ENCODE data around the gene ARSG.
"Not testable (repeated sequence)": the region's sequence is repeated elsewhere in the genome, so short reads cannot be mapped to it uniquely, and the experiment has no call there.

Gene ARSG

DNA sequence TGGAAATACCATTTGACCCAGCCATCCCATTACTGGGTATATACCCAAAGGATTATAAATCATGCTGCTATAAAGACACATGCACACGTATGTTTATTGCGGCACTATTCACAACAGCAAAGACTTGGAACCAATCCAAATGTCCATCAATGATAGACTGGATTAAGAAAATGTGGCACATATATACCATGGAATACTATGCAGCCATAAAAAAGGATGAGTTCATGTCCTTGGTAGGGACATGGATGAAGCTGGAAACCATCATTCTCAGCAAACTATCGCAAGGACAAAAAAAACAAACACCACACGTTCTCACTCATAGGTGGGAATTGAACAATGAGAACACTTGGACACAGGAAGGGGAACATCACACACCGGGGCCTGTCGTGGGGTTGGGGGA is 9.3 kb upstream of the ARSG start:
- DNase-seq: not testable (repeated sequence)

- peak; percentile 17 for DNase-seq
Measured at GRCh38 chr17:68288375-68288774, 2.9 kb upstream of the ARSG start.

GRCh38 chr17:68288804-68289203 is 2.5 kb upstream of the ARSG start:
- peak; percentile 34 for DNase-seq

GRCh38 chr17:68289473-68289872 is 1.8 kb upstream of the ARSG start:
- DNase-seq: no peak

GRCh38 chr17:68289936-68290267 is 1.4 kb upstream of the ARSG start:
- no peak for DNase-seq

- peak; percentile 62 for DNase-seq
Measured at GRCh38 chr17:68290268-68290954, 884 bp upstream of the ARSG start.

DNA sequence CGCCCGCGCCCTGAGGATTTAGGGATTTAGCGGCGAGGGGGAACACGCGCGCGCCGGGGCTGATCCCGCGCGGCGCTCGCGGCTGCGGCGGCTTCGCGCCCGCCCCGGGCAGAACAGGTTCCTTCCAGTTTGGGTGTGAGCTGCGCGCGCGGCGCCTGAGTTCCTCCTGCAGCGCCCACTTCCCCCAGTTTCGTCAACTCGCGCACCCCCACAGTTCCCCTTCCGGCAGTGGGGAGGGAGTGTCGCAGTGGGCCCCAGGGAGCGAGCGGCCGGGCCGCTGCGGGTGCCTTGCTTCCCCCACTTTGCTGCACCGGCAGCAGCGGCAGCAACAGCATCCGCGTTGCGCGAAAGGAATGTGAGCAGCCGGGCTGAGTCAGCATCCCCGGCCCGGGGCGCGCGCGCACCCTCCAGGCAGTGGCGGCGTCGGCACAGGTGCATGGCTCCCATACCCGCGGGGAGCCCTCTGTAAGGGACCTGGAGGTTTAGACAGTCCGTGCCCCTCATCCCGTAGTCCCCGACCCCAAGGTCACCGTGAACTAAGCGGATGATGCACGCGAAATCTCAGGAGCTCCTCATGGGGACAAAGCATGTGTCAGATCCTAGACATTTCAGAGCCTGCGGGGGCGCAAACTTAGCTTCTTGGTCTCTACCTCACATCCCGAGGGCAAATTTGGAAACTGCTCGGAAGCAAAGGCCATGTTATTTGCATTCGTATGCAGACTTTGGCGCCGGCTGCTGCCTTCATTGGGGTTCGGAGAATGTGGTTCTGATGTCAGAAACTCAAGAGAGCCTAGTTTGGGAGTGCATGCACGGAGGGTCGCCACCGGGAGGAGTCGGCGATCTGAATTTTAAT is 767 bp downstream of the ARSG start:
- peak; percentile 95 for DNase-seq

- no peak for DNase-seq
Measured at GRCh38 chr17:68292689-68293040, 1.4 kb downstream of the ARSG start.

DNA sequence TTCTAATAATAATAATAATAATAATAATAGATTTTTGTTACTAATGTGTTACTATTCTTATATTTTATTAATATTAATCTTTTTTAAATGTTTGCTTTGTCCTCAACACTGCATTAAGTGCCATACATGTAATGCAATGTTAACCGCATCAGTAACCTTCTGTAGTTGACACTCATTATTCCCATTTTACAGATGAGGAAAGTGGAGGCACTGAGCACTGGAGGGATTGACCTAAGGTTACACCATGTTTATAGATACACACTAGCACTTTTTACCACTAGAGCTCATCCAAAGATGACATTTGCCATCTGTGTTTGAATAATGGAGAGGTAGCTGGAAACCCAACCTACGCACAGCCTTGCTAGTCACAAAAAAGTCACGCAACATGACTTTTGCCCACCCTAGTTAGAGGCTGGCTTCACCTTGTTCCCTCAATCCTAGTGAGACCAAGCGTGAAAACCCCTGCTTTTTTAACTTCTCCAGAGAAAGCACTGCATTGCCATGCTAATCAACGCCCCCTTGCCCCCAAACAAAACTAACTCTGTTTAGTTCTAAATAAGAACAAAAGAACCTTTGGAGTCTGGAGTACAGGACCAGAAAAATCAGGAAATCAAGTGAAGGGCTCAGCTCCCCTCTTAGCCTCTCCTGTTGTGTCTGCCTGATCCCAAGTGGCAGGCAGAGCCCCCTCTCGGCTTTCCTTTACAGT is 2.3 kb downstream of the ARSG start:
- no peak for DNase-seq

- no peak for DNase-seq
Measured at GRCh38 chr17:68294196-68294555, 2.9 kb downstream of the ARSG start.

GRCh38 chr17:68294617-68295016 is 3.3 kb downstream of the ARSG start:
- DNase-seq: no peak

DNA sequence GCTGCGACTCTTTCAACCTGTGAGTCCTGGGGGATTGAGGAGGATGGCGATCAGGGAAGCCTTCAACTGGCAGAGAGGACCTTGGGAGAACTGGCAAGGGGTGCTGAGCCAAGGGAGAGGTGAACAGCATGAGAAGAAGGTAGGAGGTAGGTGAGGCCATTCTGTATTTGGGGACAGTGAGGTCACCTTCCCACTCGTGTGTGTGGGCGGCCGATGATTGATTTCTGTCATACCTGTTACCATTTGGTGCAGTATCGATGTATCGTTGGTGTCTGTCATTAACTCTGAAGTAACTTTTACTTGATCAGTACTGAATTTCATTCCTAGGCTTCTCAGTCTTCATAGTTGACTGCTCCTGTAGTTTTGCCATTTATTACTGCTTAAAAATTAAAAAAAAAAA is 3.8 kb downstream of the ARSG start:
- no peak for DNase-seq

DNA sequence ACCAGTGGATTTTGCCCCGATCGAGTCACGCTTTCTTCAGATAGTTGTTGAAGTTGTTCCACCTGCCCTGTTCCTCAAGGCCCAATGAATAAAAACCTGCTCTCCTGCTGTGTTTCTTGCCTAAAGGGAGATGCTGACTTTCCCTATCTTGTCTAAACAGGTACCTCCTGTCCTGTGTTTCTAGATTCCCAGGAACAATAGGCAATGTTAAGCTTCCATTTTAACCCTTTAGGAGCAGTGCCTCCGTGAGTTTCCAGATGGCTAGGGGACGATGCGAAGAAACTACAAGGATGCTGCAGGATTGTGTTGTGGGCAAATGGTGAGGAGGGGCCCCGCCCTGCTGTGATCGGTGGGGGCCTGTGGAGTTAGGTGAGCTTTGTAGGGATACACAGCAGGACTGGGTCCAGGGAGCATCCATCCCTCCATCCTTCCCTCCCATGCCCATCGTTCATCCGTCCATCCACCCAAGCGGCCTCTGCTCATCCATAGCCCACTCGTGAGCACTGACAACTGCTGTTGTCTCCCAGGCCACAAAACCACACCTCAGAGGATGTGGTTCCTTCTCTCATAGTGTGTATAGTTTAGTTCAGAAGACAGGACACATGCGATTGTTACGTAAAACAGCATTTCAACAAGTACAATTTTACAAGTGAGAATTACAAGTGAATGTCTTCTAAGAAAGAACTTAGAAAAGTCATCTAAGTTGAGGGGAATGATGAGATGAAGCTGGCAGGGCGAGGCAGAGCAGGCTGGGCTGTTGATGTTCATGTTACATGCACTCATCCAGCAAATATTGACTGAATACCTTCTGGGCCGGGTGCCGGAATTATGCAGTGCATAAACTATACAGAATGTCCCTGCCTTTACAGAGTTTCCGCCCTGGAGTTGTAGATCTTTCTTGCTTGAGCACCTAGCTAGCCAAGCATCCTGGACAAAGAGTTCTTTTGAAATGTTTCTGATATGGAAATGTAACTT is 5.2 kb downstream of the ARSG start:
- peak; percentile 76 for DNase-seq

- no peak for DNase-seq
Measured at GRCh38 chr17:68297195-68297594, 5.9 kb downstream of the ARSG start.

GRCh38 chr17:68298601-68299000 is 7.3 kb downstream of the ARSG start:
- DNase-seq: no peak

DNA sequence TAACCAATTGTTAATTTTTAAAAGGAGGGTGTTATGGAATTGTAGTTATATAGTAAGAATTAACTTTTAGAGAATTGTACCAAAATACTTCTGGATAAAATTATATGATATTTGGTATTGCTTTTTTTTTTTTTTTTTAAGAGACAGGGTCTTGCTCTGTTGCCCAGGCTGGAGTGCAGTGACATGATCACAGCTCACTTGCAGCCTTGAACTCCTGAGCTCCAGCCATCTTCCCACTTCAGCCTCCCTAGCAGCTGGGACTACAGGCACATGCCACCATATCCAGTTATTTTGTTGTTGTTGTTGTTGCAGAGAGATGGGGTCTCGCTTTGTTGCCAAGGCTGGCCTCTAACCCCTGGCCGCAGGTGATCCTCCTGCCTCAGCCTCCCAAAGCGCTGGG is 8.5 kb downstream of the ARSG start:
- DNase-seq: no peak

DNA sequence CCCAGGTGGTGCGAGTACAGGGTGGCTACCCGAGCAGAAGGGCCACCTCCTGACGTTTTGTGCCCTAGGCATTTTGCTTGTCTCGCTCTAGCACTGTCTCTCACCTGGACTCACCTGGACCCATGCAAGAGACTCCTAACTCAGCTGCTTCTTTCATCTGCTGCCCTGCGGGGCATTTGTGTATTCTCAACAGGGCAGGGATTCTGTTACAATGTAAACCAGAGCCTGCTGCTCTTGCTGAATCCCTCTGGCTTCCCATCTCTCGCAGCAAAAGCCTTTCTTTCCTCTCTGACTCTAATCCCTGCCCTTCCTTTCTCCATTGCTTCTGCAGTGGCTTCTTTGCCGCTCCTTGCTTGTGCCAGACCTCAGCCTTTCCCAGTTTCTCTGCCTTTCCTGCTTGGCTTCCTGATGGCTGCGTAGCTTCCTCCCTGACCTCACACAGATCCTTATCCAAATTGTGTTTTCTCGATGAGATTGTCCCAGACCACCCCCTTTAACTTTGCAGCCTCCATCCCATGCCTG is 10.2 kb downstream of the ARSG start:
- DNase-seq: no peak

GRCh38 chr17:68302066-68302564 is 10.8 kb downstream of the ARSG start:
- no peak for DNase-seq

- DNase-seq: no peak
Measured at GRCh38 chr17:68302666-68303065, 11.4 kb downstream of the ARSG start.

- DNase-seq: no peak
Measured at GRCh38 chr17:68304706-68305105, 13.4 kb downstream of the ARSG start.

- DNase-seq: no peak
Measured at GRCh38 chr17:68305142-68305541, 13.8 kb downstream of the ARSG start.

DNA sequence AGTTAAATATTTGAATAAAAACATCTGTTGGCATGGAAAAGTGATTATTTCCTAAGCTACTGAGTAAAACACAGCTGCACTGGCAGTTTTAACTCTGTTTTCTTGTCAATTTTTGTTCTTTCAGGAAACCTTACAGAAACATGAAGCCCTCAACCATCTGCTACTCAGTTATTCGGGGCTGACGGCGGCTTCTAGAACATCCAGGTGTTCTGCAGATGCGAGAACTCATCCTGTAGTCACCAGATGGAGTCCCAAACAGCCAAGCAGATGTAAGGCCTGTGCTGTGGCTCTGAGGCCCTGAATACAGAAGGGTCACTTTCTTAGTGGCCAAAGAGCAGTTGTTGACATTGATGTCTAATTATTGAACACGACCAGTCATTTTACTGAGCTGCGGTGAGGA is 15.5 kb downstream of the ARSG start:
- no peak for DNase-seq
